HCT116 (cell line): Measurements from ENCODE around the gene MTA1.

Experiments
- CEBPB ChIP-seq: IDR thresholded peaks from 2 replicates; pipeline ENCODE4 v1.6.1; 2012; ENCODE audit warnings: low read depth
- CTCF ChIP-seq, 3 experiments: fragments of 200-600 bp in 1 of 3; sonication (generic) in 1 of 3; IDR thresholded peaks in 2 of 3; conservative IDR thresholded peaks in 1 of 3; 2 replicates each; pipeline ENCODE4 v1.5.1; 2012 to 2017; ENCODE audit warnings: low read depth in 2 of 3, low read length in 2 of 3, antibody characterized with exemption in 1 of 3, borderline replicate concordance in 1 of 3, control low read depth in 1 of 3, mild to moderate bottlenecking in 1 of 3, mixed read lengths in 1 of 3, mixed run types in 1 of 3, moderate library complexity in 1 of 3; ENCODE audit not compliant: insufficient read depth in 1 of 3
- EZH2 ChIP-seq: fragments of 200-600 bp; sonication (generic); IDR thresholded peaks from 2 replicates; pipeline ENCODE4 v1.6.1; 2017; ENCODE audit warnings: antibody characterized with exemption, mixed run types
- EZH2phosphoT487 ChIP-seq: fragments of 200-600 bp; IDR thresholded peaks from 2 replicates; pipeline ENCODE4 v1.6.1; 2018; ENCODE audit warnings: antibody characterized with exemption, borderline replicate concordance
- MAX ChIP-seq: IDR thresholded peaks from 2 replicates; pipeline ENCODE4 v1.6.1; 2012
- POLR2A ChIP-seq: IDR thresholded peaks from 2 replicates; pipeline ENCODE4 v1.7.0; 2011; ENCODE audit warnings: borderline replicate concordance; ENCODE audit not compliant: insufficient read depth, insufficient read length; ENCODE audit errors: extremely low read depth
- POLR2AphosphoS5 ChIP-seq: IDR thresholded peaks from 2 replicates; pipeline ENCODE4 v1.6.1; 2011; ENCODE audit warnings: mild to moderate bottlenecking, low read depth, low read length, moderate library complexity
- ZBTB33 ChIP-seq: IDR thresholded peaks from 2 replicates; pipeline ENCODE4 v1.6.1; 2011; ENCODE audit warnings: mild to moderate bottlenecking, low read length, moderate library complexity; ENCODE audit not compliant: insufficient replicate concordance; ENCODE audit errors: extremely low read depth
- ZNF274 ChIP-seq: fragments of 200-500 bp; sonication (Bioruptor generic); IDR thresholded peaks from 2 replicates; pipeline ENCODE4 v1.6.1; 2014; ENCODE audit warnings: mild to moderate bottlenecking, low read depth, low read length, inconsistent platforms

GRCh38 chr14:105445290-105445689 is 25.7 kb downstream of the MTA1 start:
- TF ChIP-seq CTCF (IDR thresholded peaks at IDR 0.05 in 2 of 3, conservative IDR thresholded peaks at IDR 0.05 in 1 of 3; ENCODE audit: borderline replicate concordance in 1 of 3, insufficient read depth in 1 of 3, low read depth in 2 of 3, low read length in 2 of 3) (no peak), POLR2A (no peak), POLR2AphosphoS5 (no peak), EZH2 (no peak), MAX (no peak), EZH2phosphoT487 (no peak), ZNF274 (no peak), ZBTB33 (no peak), CEBPB (no peak)
